ENCODE results near the gene MEIS2.

DNA sequence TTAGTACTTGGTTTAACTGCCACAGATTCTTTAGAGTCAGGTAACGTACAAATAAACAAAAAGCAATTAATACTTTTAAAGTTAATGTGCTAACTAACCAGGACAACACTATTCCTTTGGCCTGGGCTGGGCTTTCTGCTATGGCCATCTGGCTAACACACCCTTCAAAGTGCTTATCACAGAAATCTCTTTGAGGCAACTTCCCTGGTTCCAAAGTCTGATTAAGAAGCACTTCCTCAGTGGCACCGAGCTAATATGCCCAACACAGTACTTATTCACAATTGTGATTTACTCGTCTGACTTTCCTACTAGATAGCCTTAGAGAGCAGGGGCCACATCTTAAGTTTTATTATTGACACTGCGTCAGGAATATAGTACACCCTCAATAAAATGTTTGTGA, 191.4 kb downstream of the MEIS2 start:
- TF ChIP-seq POLR2A (IDR thresholded peaks at IDR 0.05): no peak
- TF ChIP-seq, protein P1, sequence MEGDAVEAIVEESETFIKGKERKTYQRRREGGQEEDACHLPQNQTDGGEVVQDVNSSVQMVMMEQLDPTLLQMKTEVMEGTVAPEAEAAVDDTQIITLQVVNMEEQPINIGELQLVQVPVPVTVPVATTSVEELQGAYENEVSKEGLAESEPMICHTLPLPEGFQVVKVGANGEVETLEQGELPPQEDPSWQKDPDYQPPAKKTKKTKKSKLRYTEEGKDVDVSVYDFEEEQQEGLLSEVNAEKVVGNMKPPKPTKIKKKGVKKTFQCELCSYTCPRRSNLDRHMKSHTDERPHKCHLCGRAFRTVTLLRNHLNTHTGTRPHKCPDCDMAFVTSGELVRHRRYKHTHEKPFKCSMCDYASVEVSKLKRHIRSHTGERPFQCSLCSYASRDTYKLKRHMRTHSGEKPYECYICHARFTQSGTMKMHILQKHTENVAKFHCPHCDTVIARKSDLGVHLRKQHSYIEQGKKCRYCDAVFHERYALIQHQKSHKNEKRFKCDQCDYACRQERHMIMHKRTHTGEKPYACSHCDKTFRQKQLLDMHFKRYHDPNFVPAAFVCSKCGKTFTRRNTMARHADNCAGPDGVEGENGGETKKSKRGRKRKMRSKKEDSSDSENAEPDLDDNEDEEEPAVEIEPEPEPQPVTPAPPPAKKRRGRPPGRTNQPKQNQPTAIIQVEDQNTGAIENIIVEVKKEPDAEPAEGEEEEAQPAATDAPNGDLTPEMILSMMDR (IDR thresholded peaks at IDR 0.05): no peak

Measured in adrenal gland (tissue), 5 donors.